Hematopoietic multipotent progenitor cell treated with erythropoietin and hydrocortisone succinate and interleukin-3 and kit ligand, for 6 days (in vitro differentiated cells): ENCODE data around the gene TSSC4.

Source experiments
- DNase-seq: peaks from one replicate; pipeline ENCODE4 v3.0.0-alpha.2; 2015

The TSSC4 gene

GRCh38 chr11:2369896-2370295 is 30.7 kb upstream of the TSSC4 start:
- no peak for DNase-seq

GRCh38 chr11:2374456-2375201 is 25.9 kb upstream of the TSSC4 start:
- DNase-seq, result no peak

GRCh38 chr11:2375341-2375853 is 25.2 kb upstream of the TSSC4 start:
- DNase-seq, result no peak

GRCh38 chr11:2375964-2376551 is 24.5 kb upstream of the TSSC4 start:
- no peak for DNase-seq

- DNase-seq, result no peak
Observed at GRCh38 chr11:2376751-2377451, 23.6 kb upstream of the TSSC4 start, which contains the start of gene CD81. Gene CD81 (plus strand): TSS chr11:2377310. CDS start chr11:2377550, 240 bp downstream.

- DNase-seq, result peak; percentile 63
Observed at GRCh38 chr11:2377511-2378443, 22.8 kb upstream of the TSSC4 start.

GRCh38 chr11:2378527-2379210 is 21.9 kb upstream of the TSSC4 start:
- no peak for DNase-seq

GRCh38 chr11:2379466-2380174 is 20.9 kb upstream of the TSSC4 start:
- DNase-seq, result no peak

GRCh38 chr11:2380396-2380795 is 20.2 kb upstream of the TSSC4 start:
- no peak for DNase-seq

GRCh38 chr11:2380807-2381350 is 19.7 kb upstream of the TSSC4 start:
- DNase-seq, result no peak

- DNase-seq, result no peak
Observed at GRCh38 chr11:2381494-2382128, 18.9 kb upstream of the TSSC4 start.

GRCh38 chr11:2382129-2382517 is 18.4 kb upstream of the TSSC4 start:
- DNase-seq, result no peak

- no peak for DNase-seq
Observed at GRCh38 chr11:2382936-2383851, 17.4 kb upstream of the TSSC4 start.

- DNase-seq, result peak; percentile 46
Observed at GRCh38 chr11:2383852-2384804, 16.4 kb upstream of the TSSC4 start.

- DNase-seq, result no peak
Observed at GRCh38 chr11:2385156-2386151, 15.1 kb upstream of the TSSC4 start.

- DNase-seq, result no peak
Observed at GRCh38 chr11:2386591-2386990, 14.0 kb upstream of the TSSC4 start.
